GM19438 (cell line): ENCODE results near the gene ADGRE1.

Experiments used
- ATAC-seq: cut with Tn5 transposase; IDR thresholded peaks from one replicate; pipeline ENCODE4 v1.9.1; 2021; ENCODE audit warnings: low read depth; ENCODE audit not compliant: unreplicated experiment

ADGRE1 gene

GRCh38 chr19:6876748-6877147 is 10.6 kb upstream of the ADGRE1 start:
- ATAC-seq, result no peak

GRCh38 chr19:6877766-6878165 is 9.6 kb upstream of the ADGRE1 start:
- no peak for ATAC-seq

DNA sequence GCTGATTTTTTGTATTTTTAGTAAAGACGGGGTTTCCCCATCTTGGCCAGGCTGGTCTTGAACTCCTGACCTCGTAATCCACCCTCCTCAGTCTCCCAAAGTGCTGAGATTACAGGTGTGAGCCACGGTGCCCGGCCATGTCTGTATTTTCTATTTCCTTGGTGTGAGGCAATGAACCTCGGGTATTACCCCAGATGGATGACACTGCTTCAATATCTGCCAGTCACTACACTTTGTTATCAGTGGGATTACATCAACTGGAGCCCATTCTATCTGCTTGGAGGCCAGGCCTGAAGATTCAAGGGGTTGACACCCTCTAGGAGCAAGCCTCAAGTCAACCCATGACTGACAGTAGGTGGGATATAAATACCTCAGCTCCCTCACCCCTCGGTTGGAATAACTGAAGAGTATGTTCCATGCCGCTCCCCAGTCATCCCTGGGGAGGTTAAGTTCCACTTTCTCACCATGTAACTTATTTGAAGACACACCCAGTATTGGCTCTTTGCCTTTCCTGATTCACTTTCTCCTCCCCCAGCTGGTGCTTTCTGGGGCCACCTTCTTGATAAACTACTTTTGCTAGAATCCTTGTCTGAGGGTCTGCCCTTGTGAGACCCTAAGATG is 992 bp upstream of the ADGRE1 start:
- ATAC-seq, result no peak

DNA sequence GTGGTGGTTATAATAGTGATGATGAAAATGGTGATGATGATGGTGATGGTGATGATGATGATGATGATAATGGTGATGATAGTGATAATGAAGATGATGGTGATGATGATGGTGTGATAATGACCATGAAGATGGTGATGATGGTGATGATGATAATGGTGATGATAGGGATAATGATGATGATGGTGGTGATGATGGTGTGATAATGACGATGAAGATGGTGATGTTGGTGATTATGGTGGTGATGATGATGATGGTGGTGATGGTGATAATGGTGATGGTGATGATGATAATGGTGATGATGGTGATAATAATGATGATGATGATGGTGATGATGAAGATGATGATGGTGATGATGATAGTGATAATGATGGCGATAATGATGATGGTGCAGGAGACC is 1.6 kb downstream of the ADGRE1 start:
- ATAC-seq, result no peak

- ATAC-seq, result no peak
Measured at GRCh38 chr19:6890401-6890913, 3.1 kb downstream of the ADGRE1 start.

GRCh38 chr19:6890938-6891337 is 3.6 kb downstream of the ADGRE1 start:
- ATAC-seq, result no peak

GRCh38 chr19:6891761-6892385 is 4.5 kb downstream of the ADGRE1 start:
- no peak for ATAC-seq

DNA sequence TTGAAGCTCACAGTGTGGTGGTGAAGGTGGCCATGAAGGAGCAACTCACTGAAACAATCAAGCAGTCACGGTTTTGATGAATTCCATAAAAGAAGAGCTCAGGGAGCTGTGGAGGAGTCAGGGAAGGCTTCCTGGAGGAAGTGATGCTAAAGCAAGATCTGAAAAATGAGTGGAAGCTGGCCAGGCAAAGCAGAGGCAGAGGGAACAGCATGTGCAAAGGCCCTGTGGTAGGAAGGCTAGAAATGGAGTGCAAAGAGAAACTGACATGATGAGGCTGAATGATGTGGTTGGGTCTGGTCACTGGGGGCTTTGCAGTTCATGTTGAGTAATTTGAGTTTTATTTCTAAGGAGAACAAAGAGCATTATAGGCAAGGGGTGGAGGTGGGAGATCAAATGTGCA is 6.9 kb downstream of the ADGRE1 start:
- ATAC-seq, result no peak

DNA sequence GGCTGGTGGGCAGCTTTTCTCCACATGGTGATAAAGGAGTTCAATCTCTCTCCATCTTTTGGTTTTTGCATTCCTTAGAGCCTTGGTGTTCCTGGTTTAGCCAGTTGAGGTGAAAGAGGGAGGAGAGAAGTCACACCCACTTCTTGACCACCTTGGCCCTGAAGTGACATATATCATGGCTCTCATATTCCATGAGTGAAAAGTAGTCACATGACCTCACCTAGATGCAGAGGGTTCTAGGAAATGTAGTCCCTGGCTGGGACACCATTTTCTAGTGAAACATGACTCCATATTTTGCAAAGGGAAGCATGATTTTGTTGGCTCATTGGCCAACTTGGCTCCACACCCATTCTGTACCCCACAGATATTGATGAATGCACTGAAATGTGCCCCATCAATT is 16.1 kb downstream of the ADGRE1 start:
- no peak for ATAC-seq

DNA sequence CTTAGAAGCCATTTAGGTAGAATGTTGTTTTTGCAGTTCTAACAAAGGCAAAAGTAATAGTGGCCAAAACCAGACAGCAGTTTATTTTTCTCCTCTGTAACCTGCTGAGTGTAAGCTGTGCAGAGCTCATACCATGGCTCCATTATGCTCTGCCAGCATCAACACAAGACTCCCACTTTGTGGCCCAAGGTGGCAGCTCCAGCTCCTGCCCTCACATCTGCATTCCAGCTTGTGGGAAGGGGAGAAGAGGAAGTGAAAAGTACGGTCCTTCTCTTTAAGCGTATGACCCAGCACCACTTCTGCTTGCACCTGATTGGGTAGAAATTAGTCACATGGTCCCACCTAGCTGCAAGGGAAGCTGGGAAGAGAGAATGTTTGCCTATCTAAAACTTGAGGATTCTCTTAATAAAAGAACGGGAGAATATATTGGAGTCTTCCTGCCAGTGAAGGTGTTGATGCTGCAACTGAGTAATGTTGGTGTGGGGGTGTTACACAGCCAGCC is 19.2 kb downstream of the ADGRE1 start:
- no peak for ATAC-seq

DNA sequence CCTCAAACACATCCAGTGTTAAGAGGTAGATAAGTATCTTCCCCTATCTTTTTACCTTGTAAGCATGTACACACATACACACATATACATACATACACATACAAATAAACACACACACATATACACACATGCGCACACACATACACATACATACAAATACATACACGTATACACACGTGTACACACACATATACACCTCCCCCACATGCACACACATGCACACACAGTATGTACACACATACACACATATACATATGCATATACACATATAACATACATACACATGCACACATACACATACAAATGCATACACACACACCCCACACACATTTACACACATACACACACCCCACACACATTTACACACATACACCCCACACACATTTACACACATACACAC is 24.1 kb downstream of the ADGRE1 start:
- ATAC-seq, result no peak

GRCh38 chr19:6914321-6914720 is 26.9 kb downstream of the ADGRE1 start:
- no peak for ATAC-seq

DNA sequence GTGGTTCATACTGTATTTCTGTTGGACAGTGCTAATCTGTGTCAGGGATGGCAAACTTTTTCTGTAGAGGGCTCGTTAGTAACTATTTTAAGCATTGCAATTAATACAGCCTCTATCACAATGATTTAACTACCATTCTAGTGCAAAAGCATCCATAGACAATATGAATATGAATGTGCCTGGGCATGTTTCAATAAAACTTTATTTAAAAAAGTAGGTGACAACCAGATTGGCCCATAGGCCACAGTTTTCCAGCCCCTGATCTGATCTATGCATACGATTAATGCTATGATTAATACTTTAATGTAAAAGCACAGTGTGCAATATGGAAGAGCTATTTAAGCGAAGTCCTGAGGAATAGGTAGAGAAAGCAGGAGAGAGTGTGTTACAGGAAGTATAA is 29.6 kb downstream of the ADGRE1 start:
- no peak for ATAC-seq

- no peak for ATAC-seq
Measured at GRCh38 chr19:6925386-6925785, 38.0 kb downstream of the ADGRE1 start.

DNA sequence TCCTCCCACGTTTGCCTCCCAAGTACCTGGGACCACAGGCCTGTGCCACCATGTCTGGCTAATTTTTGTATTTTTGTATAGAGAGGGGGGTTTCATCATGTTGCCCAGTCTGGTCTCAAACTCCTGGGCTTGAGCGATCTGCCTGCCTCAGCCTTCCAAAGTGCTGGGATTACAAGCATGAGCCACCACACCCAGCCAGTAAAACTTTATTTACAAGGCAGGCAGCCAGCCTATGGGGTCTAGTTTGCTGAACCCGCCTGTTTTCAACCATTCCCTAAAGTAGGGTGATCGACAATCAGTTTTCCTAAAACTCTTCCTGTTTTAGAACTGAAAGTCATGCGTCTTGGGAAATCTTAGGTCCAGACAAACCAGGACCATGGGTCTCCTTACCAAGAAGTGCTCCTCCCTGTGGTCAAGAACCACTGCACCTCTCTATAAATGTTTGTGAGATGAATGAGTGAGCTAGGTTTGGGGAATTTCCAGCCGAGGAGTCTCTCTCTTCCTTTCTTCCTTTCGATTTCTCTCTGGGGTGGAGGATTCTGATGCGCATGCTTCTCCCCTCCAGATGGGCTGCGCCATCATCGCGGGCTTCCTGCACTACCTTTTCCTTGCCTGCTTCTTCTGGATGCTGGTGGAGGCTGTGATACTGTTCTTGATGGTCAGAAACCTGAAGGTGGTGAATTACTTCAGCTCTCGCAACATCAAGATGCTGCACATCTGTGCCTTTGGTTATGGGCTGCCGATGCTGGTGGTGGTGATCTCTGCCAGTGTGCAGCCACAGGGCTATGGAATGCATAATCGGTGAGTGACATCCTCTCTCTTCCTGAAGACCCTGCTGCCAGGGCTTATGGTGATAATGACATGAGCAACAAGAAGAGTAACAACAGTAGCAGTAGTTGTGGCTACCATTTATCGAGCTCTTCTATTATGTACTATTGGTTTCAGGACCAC is 38.7 kb downstream of the ADGRE1 start:
- ATAC-seq, result no peak

GRCh38 chr19:6930190-6930589 is 42.8 kb downstream of the ADGRE1 start:
- no peak for ATAC-seq

DNA sequence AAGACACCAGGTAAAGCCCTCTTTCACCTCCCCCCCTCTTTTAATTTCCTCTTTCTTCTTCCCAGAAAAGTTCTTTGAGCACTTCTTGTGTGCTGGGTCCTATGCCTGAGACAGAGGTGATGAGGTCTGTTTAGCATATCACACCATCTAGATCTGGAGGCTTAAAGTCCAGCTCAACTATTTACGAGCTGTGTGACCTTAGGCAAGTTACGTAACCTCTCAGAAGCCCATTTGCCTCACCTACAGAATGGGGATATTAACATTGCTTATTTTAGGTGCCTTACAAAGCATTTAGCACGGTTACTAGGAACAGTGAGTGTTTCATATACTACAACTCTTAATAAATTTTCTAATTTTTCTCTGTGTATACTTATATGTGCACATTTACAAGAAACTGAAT is 47.7 kb downstream of the ADGRE1 start:
- no peak for ATAC-seq

DNA sequence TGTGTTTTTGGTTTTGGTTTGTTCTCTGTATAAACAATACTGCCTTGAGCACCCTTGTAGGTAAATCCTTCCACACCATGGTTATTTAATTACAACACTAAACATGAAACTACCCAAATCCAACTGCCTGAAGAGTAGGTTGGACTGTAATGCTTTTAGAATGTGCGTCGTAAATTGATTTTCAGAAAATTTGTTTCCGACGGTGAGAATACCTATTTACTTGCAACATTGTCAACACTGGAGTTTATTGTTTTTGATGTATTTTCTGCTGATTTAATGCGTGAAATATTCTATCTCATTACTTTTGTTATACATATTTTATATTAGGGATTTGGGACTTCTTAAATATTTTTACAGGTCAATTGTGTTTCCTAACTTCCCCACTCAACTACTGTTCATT is 48.2 kb downstream of the ADGRE1 start:
- ATAC-seq, result no peak

DNA sequence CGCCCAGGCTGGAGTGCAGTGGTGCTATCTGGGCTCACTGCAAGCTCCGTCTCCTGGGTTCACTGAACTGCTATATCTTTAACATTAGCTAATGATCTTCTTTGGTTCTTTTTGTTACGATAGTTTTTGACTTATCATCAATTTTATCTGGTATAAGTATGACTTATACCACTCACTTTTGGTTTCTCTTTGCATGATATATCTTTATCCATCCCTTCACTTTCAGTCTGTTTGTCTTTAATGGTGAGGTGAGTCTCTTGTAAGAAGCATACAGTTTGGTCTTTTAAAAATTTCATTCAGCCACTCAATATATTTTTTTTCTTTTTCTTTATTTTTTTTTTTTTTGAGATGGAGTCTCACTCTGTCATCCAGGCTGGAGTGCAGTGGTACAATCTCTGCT is 58.4 kb downstream of the ADGRE1 start:
- ATAC-seq, result no peak

DNA sequence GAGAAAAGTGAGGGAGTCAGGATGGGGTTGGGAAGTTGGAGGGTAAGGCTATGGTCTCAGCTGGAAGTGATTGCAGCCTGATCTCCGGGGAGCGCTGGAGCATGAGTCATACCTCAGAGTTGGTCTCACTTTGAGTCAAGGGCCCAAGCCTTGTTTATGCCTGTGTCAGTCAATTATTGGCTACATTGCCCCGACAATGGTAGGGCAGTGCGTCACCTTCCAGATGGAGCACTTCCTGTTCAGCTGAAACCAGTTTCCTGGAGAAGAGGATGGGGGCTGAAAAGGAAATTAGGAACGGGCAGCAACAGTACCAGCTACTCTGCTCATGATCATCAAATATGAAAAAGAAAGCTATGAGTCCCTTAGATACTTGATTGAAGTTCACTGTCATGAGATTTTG is 60.4 kb downstream of the ADGRE1 start:
- peak; percentile 78 for ATAC-seq

GRCh38 chr19:6948884-6949283 is 61.5 kb downstream of the ADGRE1 start:
- ATAC-seq, result no peak
